Hematopoietic multipotent progenitor cell treated with erythropoietin and hydrocortisone succinate and interleukin-3 and kit ligand, for 8 days (in vitro differentiated cells): Measurements from ENCODE around the gene ASB16.
"Not testable (repeated sequence)": the region's sequence is repeated elsewhere in the genome, so short reads cannot be mapped to it uniquely, and the experiment has no call there.

Source experiments
- DNase-seq: peaks from one replicate; pipeline ENCODE4 v3.0.0-alpha.2; 2015

ASB16 gene, protein sequence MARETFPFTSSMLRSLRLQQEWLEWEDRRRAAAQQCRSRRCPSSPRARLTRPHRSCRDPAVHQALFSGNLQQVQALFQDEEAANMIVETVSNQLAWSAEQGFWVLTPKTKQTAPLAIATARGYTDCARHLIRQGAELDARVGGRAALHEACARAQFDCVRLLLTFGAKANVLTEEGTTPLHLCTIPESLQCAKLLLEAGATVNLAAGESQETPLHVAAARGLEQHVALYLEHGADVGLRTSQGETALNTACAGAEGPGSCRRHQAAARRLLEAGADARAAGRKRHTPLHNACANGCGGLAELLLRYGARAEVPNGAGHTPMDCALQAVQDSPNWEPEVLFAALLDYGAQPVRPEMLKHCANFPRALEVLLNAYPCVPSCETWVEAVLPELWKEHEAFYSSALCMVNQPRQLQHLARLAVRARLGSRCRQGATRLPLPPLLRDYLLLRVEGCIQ

DNA sequence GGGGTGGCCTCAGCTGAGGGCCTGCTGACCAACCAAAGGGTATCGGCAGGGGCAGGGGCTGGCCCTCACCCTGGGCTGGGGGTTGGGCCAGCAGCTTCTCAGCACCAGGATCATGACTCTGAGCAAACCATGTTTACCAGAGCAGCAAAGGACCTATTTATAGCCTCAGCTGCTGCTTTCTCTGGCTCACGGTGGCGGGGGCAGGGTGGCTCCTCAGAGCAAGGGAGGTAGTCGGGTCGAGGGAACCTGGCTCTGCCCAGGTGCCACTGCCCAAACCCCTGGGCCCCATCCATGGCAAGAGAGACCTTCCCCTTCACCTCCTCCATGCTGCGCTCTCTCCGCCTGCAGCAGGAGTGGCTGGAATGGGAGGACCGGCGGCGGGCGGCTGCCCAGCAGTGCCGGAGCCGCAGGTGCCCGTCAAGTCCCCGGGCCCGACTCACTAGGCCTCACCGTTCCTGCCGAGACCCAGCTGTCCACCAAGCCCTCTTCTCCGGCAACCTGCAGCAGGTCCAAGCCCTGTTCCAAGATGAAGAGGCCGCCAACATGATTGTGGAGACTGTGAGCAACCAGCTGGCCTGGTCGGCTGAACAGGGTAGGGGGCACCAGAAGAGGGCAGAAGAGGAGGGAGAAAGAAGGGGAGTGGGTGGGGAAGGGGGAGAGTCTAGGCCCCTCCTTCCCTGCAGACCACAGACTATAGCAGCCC is at the start of gene ASB16:
TSS of gene ASB16 (plus strand) at position 206 of the 703 bp plus-strand sequence. CDS start at position 292, 86 bp downstream.
- DNase-seq: no peak

DNA sequence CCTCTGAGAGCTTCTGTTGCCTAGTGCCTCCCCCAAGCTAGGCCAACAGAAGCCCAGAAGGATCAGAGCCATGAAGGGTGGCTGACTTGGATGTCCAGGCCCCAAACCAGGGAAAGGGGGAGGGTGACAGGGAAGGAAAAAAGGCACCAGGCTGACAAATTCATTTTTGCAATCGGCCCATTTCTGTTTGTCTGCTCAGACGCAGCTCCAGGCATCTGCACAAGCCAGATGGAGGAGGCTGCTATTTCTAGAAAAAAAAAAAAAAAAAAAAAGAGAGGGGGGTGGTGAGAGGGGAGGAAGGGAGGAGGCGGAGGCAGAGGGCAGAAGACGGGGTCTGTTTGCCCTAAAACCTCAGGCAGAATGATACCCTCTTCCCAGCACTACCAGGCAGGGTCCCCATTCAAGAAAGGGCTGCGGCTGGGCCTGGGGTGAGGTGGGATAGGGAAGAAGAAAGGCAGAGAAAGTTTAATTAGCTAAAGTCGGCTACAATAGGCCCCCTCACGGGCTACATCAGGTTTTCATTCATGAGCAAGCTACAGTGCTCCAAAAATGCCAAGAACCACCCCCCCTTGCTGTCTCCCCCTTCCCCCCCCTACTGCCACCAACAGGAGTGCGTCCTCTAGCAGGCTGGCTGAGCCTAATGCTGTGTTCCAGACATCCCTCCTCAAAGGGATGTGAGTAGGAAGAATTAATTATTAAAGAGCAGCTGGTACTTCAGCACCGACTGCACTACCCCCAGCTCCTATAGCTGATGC is 49.5 kb upstream of the ASB16 start:
- DNase-seq: no peak

DNA sequence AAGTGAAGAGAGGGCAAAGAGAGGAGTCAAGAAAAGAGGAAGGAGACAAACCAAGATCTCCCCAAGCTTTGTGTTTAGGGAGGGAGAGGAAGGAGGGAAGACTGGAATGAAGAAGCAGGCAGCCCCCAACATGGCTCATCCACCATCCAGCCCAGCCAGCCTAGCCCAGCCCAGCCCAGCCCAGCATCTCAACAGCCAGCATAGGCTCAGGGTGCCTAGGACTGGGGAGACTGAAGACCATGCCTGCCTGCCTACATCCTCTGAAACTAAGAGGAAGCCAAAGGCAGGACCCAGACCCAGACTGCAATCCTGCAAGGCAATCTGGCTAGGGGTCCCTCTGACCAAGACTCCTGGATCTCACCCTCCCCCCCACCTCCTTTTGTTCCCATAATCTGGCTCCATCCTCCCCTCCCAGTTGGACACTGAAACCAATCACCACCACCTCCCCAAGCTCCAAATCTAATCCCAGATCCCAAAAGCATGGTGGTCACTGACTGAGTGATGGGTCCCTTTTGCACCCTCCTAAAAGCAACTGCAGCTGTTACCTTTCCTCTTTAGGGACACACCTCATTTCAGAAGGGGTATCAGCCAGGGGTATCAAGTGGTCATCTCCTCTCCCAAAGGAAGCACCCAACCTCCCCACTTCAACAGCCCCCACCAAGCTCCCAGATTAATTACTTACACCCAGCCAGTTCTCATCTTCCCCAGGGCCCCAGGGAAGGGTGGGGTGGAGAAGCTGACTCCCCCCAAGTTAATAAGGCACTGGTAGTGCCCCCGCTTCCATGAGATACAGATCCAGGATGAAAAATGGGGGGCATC is 48.3 kb upstream of the ASB16 start:
- no peak for DNase-seq

DNA sequence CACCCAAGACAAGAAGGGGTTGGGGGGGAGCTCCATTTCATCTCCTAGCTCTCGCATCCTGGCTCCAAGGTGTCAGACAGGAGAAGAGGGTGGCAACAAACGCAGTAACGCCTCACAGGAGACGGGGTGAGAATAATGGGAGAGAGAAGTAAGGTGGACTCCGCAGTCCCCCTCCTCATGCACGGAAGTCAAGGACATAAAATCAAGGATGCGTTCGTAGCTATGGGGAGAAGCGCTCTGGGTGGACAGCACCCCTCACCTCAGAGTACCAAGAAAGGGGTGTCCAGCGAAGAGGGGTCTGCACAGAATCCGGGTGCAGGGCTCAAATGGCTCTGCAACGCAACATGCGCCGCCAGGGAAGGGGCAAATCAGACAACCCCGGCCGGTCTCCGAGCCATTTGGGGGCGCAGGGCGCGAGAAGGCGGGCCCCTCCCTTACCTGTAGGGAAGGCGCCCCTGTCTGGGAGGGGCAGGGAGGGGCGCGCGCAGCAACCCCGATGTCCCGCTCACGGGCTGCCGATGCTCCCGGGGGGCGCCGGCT is 47.6 kb upstream of the ASB16 start:
- no peak for DNase-seq

DNA sequence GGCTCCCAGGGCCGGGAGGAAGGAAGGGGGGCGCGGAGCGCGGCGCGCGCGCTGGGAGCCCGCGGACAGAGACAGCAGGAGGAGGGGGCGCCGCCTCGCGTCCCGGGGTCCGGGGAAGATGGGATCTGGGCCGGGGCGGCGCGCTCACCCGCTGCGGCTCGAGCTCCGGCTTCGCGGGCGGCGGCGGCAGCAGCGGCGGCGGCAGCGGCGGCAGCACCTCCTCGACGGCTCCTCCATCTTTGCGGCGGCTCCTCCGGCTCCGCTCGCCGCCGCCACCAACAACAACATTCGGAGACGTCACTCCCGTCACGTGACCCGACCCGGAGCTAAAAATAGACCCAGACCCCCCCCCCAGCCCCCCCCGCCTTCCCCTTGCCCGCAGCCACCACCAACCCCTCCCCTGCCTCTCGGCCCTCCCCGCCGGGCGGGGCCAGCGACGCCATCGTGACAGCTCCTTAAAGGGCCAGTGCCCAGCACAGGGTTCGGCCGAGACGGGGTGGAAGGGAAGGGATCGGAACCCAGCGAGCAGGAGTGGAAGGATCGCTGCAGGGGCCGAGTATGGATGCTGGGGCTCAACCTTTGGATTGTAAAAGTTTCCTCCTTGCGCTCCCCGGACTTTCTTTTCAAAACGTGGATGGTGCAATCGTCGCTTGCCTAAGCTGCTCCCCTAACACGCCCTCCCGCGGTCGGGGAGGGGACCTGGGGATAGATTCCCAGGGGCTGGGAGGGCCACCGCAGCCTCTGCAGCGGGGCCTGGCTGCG is 47.0 kb upstream of the ASB16 start, which contains the start of gene HDAC5:
TSS of gene HDAC5 (minus strand) at position 286 of the 762 bp plus-strand sequence. CDS start 6,126 bp downstream, outside the sequence.
- DNase-seq: peak; percentile 92

DNA sequence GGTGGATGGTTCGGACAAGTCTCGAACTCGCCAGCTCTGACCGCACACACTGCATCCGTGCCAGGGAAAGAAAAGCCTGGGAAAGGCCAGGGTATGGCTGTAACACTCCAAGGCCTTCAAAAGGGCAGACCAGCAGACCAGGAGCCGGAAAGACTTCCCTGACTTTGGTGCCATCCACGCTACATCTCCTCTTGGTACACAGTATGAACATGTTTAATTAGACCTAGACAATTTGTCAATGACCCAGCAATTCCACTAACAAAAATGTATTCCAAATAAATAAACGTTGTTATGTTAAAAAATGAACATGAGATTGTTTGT is 46.4 kb upstream of the ASB16 start:
- DNase-seq: no peak

DNA sequence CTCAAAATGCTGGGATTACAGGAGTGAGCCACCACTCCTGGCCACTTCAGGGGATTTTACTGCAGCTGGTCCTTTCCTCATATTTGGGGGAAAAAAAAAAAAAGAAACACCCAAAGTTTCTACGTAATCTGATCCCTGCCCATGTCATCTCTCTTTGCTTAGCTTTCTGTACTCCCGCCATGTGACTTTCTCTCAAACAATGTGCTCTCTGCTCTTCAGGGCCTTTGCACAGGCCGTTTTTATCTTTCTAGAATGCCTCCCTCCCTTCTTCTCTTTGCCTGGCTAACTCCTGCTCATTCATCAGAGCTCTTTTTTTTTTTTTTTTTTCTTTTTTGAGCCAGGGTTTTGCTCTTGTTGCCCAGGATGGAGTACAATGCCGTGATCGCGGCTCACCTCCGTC is 42.1 kb upstream of the ASB16 start:
- no peak for DNase-seq

DNA sequence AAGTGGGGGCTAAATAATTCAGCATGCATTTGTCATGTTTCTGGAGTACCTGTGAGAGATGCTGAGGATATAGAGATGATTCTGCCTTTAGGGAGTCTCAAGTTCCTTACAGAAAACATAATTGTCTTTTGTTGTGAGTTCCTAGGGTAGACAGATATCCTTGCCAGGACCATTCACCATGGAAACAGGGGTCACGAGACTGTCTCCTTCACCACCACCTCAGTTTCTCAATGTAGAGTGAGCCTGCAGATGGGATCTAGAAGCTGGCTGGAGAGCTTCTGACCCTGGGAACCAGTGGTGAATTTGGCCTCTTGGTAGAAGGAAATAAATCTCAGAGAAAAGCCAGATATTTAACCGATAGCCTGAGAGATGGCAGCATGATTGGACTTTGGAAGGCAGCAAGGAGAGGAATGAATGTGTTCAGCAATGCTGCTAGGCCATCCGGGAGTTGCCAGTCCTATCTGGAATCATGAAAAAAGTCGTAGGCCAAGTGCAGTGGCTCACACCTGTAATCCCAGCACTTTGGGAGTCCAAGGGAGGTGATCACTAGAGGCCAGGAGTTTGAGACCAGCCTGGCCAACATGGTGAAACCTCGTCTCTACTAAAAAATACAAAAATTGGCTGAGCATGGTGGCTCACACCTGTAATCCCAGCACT is 39.7 kb upstream of the ASB16 start:
- DNase-seq: no peak

DNA sequence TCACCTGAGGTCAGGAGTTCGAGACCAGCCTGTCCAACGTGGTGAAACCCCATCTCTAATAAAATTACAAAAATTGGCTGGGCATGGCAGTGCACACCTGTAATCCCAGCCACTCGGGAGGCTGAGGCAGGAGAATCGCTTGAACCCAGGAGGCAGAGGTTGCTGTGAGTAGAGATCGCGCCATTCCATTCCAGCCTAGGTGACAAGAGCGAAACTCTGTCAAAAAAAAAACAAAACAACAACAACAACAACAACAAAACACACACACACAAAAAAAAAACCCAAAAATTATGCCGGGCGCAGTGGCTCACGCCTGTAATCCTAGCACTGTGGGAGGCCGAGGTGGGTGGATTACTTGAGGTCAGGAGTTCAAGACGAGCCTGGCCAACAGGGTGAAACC is 39.1 kb upstream of the ASB16 start:
- DNase-seq: not testable (repeated sequence)

DNA sequence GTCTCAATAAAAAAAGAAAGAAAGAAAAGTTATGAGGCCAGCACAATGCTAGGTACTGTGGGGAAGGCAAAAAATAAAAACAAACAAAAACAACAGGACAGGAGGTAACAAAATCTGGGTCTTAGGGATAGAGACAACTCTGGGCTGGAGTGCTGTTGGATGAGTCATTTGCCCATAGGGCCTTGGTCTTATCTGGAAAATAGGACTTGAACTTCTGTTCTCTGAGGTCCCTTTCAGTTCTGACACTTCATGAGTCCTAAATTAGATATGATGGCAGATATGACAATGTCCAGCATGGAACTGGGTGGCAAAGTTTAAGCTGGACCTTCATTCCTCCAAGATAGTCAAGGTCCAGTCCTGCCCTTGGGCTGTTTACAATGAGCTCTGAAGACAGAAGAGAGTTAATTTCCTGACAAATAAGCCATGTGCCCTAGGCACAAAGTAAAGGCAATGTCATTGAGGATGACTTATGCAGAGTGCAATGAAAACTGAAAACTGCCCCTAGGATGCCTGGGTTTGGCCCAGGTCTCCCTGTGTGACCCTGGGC is 38.2 kb upstream of the ASB16 start:
- DNase-seq: peak; percentile 45

DNA sequence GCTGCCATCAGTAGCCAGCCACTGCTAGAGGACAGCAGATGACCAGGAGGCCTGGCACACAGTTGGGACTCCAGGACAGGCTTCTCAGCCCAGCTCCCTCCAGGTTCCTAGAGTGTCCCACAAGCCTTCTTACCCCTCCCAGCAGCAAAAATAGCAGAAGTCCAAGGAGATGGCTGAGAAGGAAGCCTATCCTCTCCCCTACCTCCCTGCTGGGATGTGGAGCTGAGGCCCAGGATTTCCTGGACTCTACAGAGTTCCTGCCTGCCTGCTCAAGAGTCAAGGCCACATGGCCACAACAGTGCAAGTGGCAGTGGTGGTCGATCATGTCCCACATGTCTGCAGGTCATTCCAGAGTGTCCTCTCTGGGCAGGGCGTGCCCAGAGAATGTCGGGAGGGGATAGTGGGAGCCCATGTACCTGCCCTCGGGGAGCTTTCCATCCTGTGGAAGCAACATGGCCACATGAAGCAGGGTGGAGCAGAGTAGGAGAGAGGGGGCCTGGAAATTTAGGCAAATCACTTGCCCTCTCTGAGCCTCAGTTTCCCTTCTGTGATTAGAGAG is 36.5 kb upstream of the ASB16 start:
- no peak for DNase-seq

DNA sequence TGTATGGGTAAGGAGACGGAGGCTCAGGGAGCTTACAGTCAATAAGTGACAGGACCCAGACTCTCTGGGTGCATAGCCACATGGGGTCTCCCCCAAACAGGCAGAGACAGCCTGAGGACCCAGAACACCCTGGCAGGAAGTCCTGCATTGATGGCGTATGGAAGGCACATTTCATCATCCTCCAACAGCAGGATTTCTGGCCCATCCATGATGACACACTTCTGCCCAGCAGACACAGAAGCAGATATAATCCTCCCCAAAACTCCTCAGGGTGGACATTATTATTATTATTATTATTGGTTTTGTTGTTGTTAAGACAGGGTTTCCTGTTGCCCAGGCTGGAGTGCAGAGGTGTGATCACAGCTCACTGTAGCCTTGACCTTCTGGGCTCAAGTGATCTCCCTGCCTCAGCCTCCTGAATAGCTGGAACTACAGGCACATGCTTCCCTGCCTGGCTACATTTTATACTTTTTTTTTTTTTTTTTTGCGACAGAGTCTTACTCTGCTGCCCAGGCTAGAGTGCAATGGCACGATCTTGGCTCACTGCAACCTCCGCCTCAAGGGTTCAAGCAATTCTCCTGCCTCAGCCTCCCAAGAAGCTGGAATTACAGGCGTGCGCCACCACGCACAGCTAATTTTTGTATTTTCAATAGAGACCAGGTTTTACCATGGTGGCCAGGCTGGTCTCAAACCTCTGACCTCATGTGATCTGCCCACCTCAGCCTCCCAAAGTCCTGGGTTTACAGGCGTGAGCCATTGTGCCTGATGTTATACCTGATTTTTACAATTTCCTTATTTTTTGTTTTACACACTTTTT is 35.5 kb upstream of the ASB16 start:
- no peak for DNase-seq

DNA sequence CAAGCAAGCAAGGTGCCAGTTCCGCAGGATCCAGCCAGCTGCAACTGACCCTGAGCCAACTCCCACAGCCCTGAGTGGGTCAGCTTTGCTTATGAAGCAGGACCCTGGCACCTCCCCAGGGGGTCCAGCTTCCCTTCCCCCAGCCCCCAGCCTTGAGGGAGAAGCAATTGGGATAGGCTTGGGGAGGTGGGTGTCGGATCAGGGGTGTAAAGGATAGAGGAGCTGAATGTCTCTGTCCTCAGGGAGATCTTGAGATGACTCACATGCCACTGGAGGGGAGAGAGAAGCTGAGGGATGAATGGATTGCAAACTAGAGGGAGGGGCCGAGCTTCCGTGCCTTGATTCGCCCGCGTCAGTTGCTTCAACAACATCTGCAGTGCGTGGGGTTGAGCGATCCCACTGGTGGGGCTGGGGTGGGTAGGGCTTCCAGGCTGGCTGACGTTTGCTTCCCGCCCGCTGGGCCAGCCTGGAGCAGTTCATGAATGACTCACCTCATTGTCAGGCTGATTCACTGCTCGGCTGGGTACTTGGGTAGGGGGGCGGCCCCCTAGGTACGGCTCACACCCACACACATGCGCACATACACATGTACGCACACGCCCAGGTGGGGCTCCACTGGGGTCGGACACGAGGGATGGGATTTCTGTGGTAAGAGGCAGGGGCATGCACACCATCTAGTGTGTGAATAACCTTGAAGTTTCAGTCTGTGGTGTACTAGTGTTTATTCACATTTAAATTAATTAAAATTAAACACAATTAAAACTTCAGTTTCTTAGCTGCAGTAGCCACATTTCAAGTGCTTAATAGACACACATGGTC is 32.4 kb upstream of the ASB16 start:
- peak; percentile 53 for DNase-seq

DNA sequence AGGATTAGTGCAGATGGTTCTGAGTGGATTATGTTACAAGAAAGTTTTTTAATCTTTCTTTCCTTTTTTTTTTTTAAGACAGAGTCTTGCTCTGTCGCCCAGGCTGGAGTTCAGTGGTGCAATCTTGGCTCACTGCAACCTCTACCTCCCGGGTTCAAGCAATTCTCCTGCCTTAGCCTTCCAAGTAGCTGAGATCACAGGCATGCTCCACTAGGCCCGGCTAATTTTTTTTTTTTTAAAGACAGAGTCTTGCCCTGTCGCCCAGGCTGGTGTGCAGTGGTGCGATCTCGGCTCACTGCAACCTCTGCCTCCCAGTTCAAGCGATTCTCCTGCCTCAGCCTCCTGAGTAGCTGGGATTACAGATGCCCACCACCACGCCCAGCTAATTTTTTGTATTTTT is 26.6 kb upstream of the ASB16 start:
- DNase-seq: not testable (repeated sequence)

DNA sequence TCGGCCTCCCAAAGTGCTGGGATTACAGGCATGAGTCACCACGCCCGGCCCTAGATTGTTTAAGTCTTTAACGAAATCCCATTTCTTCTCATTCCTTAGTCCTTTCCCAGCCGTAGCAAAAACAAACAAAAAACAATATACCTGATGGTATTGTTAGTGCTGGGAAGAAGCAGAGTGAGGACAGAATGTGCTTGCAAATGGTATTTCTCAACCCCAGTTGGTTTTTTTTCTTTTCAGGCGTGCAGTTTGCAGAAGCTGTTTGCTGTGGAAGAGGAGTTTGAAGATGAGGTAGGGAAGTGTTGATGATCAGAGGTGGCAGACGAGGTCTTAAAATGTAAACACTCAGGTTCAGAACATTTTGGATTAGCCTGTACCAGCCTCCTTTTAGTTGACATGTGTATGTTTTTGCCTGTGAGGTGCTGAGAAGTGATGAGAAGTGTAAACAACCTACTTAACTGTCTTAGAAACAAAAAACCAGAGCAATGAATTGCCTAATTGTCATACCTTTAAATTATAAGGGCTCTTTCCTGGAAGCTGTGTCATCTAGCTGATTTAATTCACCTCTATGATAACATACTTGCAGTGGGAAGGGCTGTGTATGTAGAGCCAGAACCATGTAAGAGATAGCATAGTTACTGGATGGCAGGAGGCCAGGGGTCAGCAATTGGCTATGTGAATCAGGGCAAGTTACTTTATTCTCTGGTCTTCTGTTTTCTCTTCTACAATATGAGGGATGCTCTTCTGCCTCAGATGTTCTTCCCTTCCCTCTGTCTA is 25.4 kb upstream of the ASB16 start:
- no peak for DNase-seq

DNA sequence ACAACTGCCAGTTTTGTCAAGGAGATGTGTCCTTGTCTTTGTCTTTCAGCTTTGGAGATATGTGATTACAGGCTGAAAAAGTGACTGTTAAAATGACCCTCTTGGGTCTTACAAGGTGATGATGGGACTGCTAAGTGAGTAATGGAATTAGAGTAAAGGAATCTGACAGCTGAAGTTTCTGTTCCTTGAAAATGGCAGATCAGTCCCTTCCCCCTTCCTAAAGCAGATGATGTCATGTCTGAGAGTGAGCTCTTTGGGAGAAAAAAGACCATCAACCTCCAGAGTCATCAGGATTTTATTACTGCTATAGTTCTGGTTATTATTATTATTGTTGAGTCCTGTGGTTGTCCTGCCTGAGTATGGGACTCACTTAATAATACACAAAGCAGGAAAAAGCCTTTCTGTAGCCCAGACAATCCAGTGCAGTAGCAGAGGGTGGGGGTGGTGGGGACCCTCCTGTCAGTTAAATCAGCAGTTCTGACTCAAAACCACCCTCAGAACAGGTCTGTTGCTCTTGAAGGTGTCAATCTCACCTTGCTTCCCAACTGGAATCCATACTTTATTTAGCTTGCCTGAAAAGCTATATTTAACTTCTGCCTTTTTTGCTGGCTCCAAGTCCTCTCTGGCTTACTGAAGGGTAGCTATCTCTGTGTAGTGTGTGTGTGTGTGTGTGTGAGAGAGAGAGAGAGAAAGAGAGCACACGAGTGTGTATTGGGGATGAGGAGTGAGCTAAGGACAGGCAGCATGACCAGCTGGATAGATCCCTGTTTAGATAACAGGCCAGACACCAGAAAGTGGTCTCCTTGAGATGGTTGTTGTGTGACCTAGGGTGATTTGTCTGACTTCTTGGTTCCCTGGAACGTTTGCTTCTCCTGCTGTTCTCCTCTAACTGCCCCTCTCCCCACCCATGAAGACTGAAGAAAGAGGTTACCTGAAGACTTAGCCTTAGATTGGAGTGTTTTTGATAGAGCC is 23.8 kb upstream of the ASB16 start:
- no peak for DNase-seq
